NCI-H226 (cell line): ENCODE results near the gene NEDD4L.
A peak's percentile ranks its signal among the peaks of the same experiment; 100 is the strongest.

Experiments used
- DNase-seq: peaks from one replicate; pipeline ENCODE4 v3.0.0-alpha.2; 2015

Gene NEDD4L

GRCh38 chr18:58096658-58097057 is 52.6 kb downstream of the NEDD4L start:
- no peak for DNase-seq

- DNase-seq = peak; percentile 8
These were observed 53.3 kb downstream of the NEDD4L start for GRCh38 chr18:58097121-58097906.

- DNase-seq = no peak
These were observed 53.8 kb downstream of the NEDD4L start for GRCh38 chr18:58097907-58098166.

- no peak for DNase-seq
These were observed 54.7 kb downstream of the NEDD4L start for GRCh38 chr18:58098706-58099105.

GRCh38 chr18:58100154-58100553 is 56.1 kb downstream of the NEDD4L start:
- no peak for DNase-seq

- DNase-seq = no peak
These were observed 57.3 kb downstream of the NEDD4L start for GRCh38 chr18:58101291-58101794.

- no peak for DNase-seq
These were observed 58.0 kb downstream of the NEDD4L start for GRCh38 chr18:58102018-58102417.

- no peak for DNase-seq
These were observed 58.8 kb downstream of the NEDD4L start for GRCh38 chr18:58102875-58103274.

- no peak for DNase-seq
These were observed 59.4 kb downstream of the NEDD4L start for GRCh38 chr18:58103339-58103985.

GRCh38 chr18:58104096-58104495 is 60.1 kb downstream of the NEDD4L start:
- no peak for DNase-seq

GRCh38 chr18:58105206-58105887 is 61.3 kb downstream of the NEDD4L start:
- no peak for DNase-seq

- no peak for DNase-seq
These were observed 61.8 kb downstream of the NEDD4L start for GRCh38 chr18:58105888-58106260.

- DNase-seq = no peak
These were observed 62.5 kb downstream of the NEDD4L start for GRCh38 chr18:58106289-58107070.

GRCh38 chr18:58109256-58109655 is 65.2 kb downstream of the NEDD4L start:
- no peak for DNase-seq

GRCh38 chr18:58110398-58110797 is 66.4 kb downstream of the NEDD4L start:
- no peak for DNase-seq

GRCh38 chr18:58112174-58112573 is 68.1 kb downstream of the NEDD4L start:
- no peak for DNase-seq

- no peak for DNase-seq
These were observed 69.3 kb downstream of the NEDD4L start for GRCh38 chr18:58113337-58113736.

GRCh38 chr18:58114766-58115165 is 70.7 kb downstream of the NEDD4L start:
- DNase-seq = no peak

- no peak for DNase-seq
These were observed 72.8 kb downstream of the NEDD4L start for GRCh38 chr18:58116818-58117217.

GRCh38 chr18:58117786-58118403 is 73.9 kb downstream of the NEDD4L start:
- peak; percentile 67 for DNase-seq

- no peak for DNase-seq
These were observed 74.5 kb downstream of the NEDD4L start for GRCh38 chr18:58118536-58118935.

GRCh38 chr18:58119819-58120218 is 75.8 kb downstream of the NEDD4L start:
- DNase-seq = no peak

GRCh38 chr18:58124475-58124874 is 80.4 kb downstream of the NEDD4L start:
- no peak for DNase-seq
